H1 (cell line): Measurements from ENCODE around the gene SREK1IP1. TPM values are rescaled to one million over a fixed set of nuclear protein-coding genes. Genes with fewer than 3 reads are reported as not detected.

Experiments
- ZNF274 ChIP-seq: IDR thresholded peaks from 2 replicates; pipeline ENCODE4 v1.7.0; 2012; ENCODE audit warnings: low read length, borderline replicate concordance; ENCODE audit errors: extremely low read depth
- polyA plus RNA-seq, 7 experiments: library from polyadenylated mRNA; depleted of rRNA in 3 of 7; stranded (reverse) in 5 of 7; unstranded in 2 of 7; fragments of >200 nt in 5 of 7; fragments of 200-250 nt in 2 of 7; gene quantifications; 1 replicate in 5 of 7; 2 replicates in 1 of 7; 4 replicates in 1 of 7; pipeline versions ENCODE4 v1.2.1 to v1.2.3, GENCODE V29; 2011 to 2013; ENCODE audit warnings: missing spikeins in 2 of 7, mixed read lengths in 2 of 7
- total RNA-seq: library from RNA; stranded (reverse); fragmentation: NEBNext Ultra II Directional; extraction: Animal tissue kit (Norgen Biotek cat#: 25700); gene quantifications from 2 replicates; pipeline ENCODE4 v1.2.1, GENCODE V29; 2021

The SREK1IP1 gene
- total and polyA plus RNA-seq, 2 of the 8 experiments (the other 6 are each of a cell fraction or from before 2014, with no cell fraction given): 6.2 to 39.0 TPM

- no peak for TF ChIP-seq ZNF274
Measured at GRCh38 chr5:64767959-64768357, 533 bp downstream of the SREK1IP1 start (continued).
